Thymus (tissue), 11 donors: ENCODE results near the gene WWTR1. TPM values are rescaled to one million over a fixed set of nuclear protein-coding genes. Genes with fewer than 3 reads are reported as not detected.

ENCODE experiments used
- DNase-seq, 9 donors: peaks; one replicate each; pipeline ENCODE4 v3.0.0-alpha.2; 2013; ENCODE audit warnings: low spot score in 9 of 9, low read depth in 6 of 9, missing footprints in 1 of 9
- H3K27ac ChIP-seq, 2 donors: one replicate each; pipeline ENCODE4 v1.5.1; 2013; ENCODE audit warnings: control low read depth in 1 of 2, low read depth in 1 of 2, low read length in 1 of 2, mild to moderate bottlenecking in 1 of 2, moderate library complexity in 1 of 2
- H3K27me3 ChIP-seq, 2 donors: one replicate each; pipeline ENCODE4 v1.5.1; 2013; ENCODE audit warnings: low read length in 1 of 2; ENCODE audit not compliant: control insufficient read depth in 2 of 2, insufficient read depth in 1 of 2
- H3K36me3 ChIP-seq, 2 donors: one replicate each; pipeline ENCODE4 v1.5.1; 2013; ENCODE audit warnings: low read length in 1 of 2, mild to moderate bottlenecking in 1 of 2, moderate library complexity in 1 of 2; ENCODE audit not compliant: control insufficient read depth in 2 of 2, insufficient read depth in 2 of 2
- H3K4me1 ChIP-seq, 2 donors: one replicate each; pipeline ENCODE4 v1.5.1; 2013; ENCODE audit warnings: low read length in 2 of 2; ENCODE audit not compliant: control insufficient read depth in 2 of 2, insufficient read depth in 2 of 2
- H3K4me3 ChIP-seq, 2 donors: one replicate each; pipeline ENCODE4 v1.5.1; 2013; ENCODE audit warnings: low read length in 2 of 2, control low read depth in 1 of 2, mild to moderate bottlenecking in 1 of 2
- H3K9me3 ChIP-seq, 2 donors: one replicate each; pipeline ENCODE4 v1.5.1; 2013; ENCODE audit warnings: low read length in 1 of 2, mild to moderate bottlenecking in 1 of 2; ENCODE audit not compliant: control insufficient read depth in 2 of 2, insufficient read depth in 1 of 2
- WGBS: extraction: QIAGEN DNeasy Blood & Tissue Kit; methylation state at CpG from one replicate; pipeline ENCODE4 v1.1.7; 2013; 5-methylcytosine and 5-hydroxymethylcytosine counted together
- polyA plus RNA-seq: library from polyadenylated mRNA; stranded (reverse); fragments of 200-250 nt; gene quantifications from one replicate; pipeline ENCODE4 v1.2.3, GENCODE V29; 2013
- total RNA-seq: library from RNA; stranded (reverse); fragments of 120-200 nt; gene quantifications from one replicate; pipeline ENCODE4 v1.2.4, GENCODE V29; 2013
- donor health status: healthy.

Gene WWTR1
- total and polyA plus RNA-seq, 2 donors = 1.6 to 12.9 TPM

DNA sequence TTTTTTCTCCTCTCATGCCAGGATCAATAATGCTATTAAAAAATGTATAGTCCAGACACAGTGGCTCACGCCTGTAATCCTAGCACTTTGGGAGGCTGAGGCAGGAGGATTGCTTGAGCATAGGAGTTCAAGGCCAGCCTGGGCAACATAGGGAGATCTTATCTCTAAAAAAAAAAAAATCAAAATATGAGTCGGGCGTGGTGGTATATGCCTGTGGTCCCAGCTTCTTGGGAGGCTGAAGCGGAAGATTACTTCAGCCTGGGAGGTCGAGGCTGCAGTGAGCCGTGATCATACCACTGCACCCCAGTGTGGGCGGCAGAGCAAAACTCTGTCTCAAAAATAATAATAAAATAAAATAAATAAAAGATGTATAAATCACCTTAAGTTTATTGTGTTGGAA lies 75.4 kb downstream of the WWTR1 start:
- no peak for DNase-seq
- H3K27ac ChIP-seq = no peak overlapping the region
- no peaks in the 10 kb centered on the region for H3K4me1 ChIP-seq
- no peaks in the 10 kb centered on the region for H3K9me3 ChIP-seq
- 97% methylated on average over 7 of the region's 7 CpGs for WGBS
- no peaks in the 10 kb centered on the region for H3K36me3 ChIP-seq
- no peaks in the 10 kb centered on the region for H3K27me3 ChIP-seq
- H3K4me3 ChIP-seq = no peak overlapping the region

DNA sequence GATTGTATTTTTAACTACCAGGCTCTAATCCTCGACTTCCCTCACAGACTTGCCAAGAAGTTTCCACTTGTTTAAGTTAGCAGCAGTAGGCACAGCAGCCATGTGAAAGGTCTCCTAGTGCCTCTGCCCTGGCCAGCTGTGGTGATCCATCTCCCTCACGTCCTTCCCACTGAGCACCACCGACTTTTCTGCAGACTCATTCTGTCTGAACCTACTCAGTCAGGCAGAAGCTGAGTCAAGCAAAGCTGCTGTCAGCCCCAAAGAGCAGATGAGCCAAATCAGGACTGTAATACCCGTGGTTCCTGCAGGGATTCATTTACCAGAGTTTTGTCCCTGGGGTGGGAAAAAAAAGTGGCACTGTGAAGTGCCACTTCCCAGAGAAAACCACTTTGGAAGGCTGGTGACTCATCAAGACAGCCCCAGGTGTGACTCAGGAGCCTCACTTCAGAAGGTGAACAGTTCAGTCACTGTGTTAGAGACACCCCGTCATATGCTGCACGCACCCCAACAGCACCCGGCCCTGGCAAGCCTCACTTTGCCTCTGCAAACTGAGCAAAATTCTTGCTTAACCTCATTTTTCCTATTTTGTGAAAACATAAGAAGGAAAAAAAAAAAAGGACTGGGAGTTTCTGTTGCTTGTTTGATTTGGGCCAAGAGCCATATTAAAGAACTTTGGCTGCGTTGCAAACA lies 76.0 kb downstream of the WWTR1 start:
- WGBS = 64% methylated on average over 8 of the region's 8 CpGs
- Histone ChIP-seq H3K27ac (no peak overlapping the region), H3K9me3 (no peaks in the 10 kb centered on the region), H3K4me3 (no peak overlapping the region), H3K4me1 (no peaks in the 10 kb centered on the region), H3K27me3 (no peaks in the 10 kb centered on the region), H3K36me3 (no peaks in the 10 kb centered on the region)
- DNase-seq = no peak

DNA sequence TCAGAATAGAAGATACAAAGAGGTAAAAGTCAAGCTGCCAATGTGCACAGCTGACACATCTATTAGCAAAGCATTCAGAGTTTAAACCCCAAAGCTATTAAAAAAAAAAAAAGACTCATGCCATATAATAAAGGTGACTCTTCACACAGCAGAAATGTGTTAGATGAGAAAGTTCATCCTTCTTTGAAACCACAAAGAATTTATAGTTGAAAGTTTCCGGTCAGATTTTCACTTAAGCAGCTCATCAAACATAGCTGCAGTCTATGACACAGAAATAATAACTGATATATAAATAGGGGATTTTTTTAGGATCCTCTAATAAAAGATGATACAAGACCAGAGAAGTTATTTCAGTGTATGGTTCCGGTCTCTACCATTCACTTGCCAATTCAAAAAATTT lies 76.6 kb downstream of the WWTR1 start:
- no peaks in the 10 kb centered on the region for H3K4me1 ChIP-seq
- DNase-seq = no peak
- no peaks in the 10 kb centered on the region for H3K36me3 ChIP-seq
- 72% methylated on average over 2 of the region's 2 CpGs for WGBS
- H3K27me3 ChIP-seq = no peaks in the 10 kb centered on the region
- H3K27ac ChIP-seq = no peak overlapping the region
- no peak overlapping the region for H3K4me3 ChIP-seq
- H3K9me3 ChIP-seq = no peaks in the 10 kb centered on the region

DNA sequence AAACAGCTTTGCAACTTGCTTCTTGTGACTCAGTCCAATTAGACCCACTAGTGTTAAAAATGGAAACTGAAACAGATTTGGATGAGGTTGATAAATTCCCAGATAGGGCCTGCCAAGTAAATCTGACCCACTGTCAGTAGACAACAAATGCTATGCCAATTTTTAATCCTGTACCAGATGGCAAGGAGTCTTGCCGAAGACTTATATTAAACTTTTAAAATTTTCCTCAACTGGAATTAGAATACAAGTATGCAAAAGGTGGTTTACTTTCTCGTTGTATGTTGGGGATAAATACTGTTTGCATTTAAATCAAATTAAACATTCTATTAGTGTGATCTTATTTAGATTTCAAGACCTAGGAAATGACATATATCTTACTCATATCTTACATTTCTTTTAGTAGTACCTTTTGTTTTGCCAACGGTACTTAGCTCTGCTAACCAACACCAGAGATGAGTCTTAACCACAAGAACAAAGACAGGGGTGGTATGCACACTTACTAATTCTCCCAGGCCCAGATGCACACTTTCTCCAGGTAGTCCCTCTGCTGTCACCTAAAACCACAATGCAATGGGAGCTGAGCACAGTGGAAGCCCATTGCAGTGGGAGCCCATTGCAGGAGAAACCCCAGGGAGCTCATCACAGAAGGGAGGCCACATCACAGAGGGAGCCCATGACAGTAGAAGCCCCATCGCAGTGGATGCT lies 77.8 kb downstream of the WWTR1 start:
- no peak for DNase-seq
- no peak overlapping the region for H3K4me3 ChIP-seq
- no peak overlapping the region for H3K27ac ChIP-seq
- 64% methylated on average over 4 of the region's 4 CpGs for WGBS
- no peaks in the 10 kb centered on the region for H3K4me1 ChIP-seq
- no peaks in the 10 kb centered on the region for H3K36me3 ChIP-seq
- no peaks in the 10 kb centered on the region for H3K9me3 ChIP-seq
- no peaks in the 10 kb centered on the region for H3K27me3 ChIP-seq

DNA sequence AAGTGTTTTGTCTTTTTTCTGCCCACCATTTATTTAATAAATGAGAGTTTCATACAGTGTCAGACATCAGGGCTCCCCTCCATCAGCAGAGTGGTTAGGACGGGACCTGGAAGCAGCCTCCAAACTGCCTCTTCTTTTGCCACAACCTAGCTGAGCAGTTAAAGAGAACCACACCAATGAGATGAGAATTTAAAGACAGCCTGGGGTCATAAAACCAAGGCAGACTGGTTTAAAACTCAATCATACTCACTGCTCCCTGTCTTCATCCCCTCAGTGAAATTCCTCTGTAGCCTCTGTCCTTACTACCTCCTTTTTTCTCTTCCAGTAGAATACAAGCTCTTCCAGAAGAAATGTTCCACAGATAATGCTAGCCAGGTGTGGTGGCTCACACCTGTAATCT lies 78.7 kb downstream of the WWTR1 start:
- H3K36me3 ChIP-seq = no peaks in the 10 kb centered on the region
- no peaks in the 10 kb centered on the region for H3K9me3 ChIP-seq
- no peak for DNase-seq
- no peaks in the 10 kb centered on the region for H3K4me1 ChIP-seq
- 85% methylated on average over 1 of the region's 1 CpG for WGBS
- no peak overlapping the region for H3K4me3 ChIP-seq
- no peak overlapping the region for H3K27ac ChIP-seq
- H3K27me3 ChIP-seq = no peaks in the 10 kb centered on the region

DNA sequence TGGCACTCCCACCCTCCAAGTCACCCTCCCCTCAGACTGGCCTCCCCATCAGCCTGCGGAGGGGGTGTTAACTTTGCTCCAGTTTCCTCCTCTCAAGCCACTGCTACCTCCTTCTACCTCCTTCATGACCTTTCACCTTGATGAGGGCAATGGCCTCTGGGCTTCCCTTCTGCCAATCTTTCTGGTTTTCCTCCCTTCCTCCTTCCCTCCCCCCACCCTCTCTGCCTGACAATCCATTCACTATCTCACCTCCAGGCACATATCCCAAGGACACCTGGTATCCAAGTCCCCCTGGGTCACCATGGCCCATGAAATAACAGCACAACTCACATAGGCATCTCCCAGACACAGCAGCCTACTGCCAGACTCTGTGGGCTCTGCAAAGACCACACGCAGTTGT lies 80.0 kb downstream of the WWTR1 start:
- H3K27ac ChIP-seq = no peak overlapping the region
- no peaks in the 10 kb centered on the region for H3K9me3 ChIP-seq
- H3K27me3 ChIP-seq = no peaks in the 10 kb centered on the region
- H3K4me1 ChIP-seq = no peaks in the 10 kb centered on the region
- H3K4me3 ChIP-seq = no peak overlapping the region
- DNase-seq = no peak
- 98% methylated on average over 2 of the region's 2 CpGs for WGBS
- no peaks in the 10 kb centered on the region for H3K36me3 ChIP-seq

DNA sequence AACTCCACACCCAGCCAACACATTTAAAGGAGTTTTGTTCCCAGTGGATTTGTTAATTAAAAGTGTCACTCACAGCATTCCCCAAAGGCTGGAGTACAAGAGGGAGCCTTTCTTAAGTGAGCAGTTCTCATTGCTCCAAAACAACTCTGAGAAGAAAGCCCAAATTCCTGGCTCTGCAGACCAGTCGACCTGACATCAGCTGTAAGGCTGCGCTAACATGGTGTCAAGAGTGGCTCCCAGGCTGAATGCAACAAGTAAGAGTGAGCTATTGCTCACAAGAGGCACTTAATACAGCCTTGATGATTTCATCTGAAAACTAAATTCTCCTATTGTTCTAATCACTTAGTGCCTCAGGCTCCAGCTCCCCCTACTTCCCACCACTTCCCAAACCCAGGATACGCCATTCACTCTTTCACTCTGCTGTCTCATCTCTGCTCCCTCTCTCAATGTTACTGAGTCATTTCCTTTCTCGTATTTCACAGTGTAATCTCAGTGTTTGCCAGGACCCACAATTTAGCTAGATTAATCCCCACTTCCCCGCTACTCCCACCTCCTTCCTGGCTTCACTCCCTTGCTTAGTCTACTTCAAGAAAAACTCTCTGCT lies 81.8 kb downstream of the WWTR1 start:
- DNase-seq = no peak
- Histone ChIP-seq H3K27ac (peak overlapping the region; percentile 4 to 65), H3K4me3 (no peak overlapping the region), H3K36me3 (no peaks in the 10 kb centered on the region), H3K27me3 (no peaks in the 10 kb centered on the region), H3K4me1 (no peaks in the 10 kb centered on the region), H3K9me3 (no peaks in the 10 kb centered on the region)
- 57% methylated on average over 5 of the region's 5 CpGs for WGBS

DNA sequence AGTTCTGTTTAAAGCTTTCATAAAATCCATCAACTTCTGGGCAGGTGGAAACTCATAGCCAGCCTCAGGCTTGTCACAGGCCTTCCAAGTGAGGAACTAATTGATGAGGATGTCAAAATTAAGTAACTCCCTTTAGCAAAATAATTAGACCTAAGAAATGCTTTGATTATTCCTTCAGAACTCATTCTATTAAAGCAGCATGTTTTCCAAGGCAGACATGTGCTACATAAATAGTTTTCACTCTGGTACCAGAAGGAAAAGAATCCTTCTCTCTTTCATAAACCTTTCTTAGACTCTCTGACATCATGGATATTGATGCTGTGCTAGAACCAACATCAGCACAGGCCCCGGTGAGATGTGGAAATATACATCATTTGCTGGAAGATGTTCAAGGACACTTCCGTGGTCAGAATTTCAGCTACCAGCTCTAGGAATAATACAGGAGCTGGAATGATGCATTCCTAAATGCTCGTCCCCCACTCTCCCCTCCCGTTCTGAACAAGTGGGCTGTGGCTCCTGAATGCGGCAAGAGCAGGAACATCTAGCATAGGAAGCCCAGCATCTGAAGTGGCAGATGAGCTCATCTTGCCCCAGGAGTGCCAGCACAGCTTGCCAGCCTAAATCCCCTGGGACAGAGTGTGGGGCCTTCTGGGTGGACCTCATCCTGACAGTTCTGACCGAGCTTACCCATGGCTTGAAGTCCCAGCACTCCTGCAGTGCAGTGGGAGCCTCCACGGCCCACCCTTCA lies 82.4 kb downstream of the WWTR1 start:
- no peak overlapping the region for H3K4me3 ChIP-seq
- no peak for DNase-seq
- no peaks in the 10 kb centered on the region for H3K4me1 ChIP-seq
- H3K36me3 ChIP-seq = no peaks in the 10 kb centered on the region
- WGBS = 95% methylated on average over 7 of the region's 7 CpGs
- peak overlapping the region; percentile 4 to 65 for H3K27ac ChIP-seq
- H3K9me3 ChIP-seq = no peaks in the 10 kb centered on the region
- no peaks in the 10 kb centered on the region for H3K27me3 ChIP-seq
